ENCODE data around the gene NTM.

The NTM gene

GRCh38 chr11:132037956-132038355 lies 667.5 kb downstream of the NTM start:
- no peak for DNase-seq

GRCh38 chr11:132039521-132039920 lies 669.1 kb downstream of the NTM start:
- DNase-seq: no peak

GRCh38 chr11:132042296-132042695 lies 671.9 kb downstream of the NTM start:
- DNase-seq: no peak

GRCh38 chr11:132043714-132044113 lies 673.3 kb downstream of the NTM start:
- DNase-seq: no peak

- DNase-seq: no peak
Observed at GRCh38 chr11:132045107-132045506, 674.7 kb downstream of the NTM start.

GRCh38 chr11:132046288-132046865 lies 676.0 kb downstream of the NTM start:
- DNase-seq: no peak

- DNase-seq: no peak
Observed at GRCh38 chr11:132047167-132047566, 676.8 kb downstream of the NTM start.

GRCh38 chr11:132048040-132048439 lies 677.6 kb downstream of the NTM start:
- no peak for DNase-seq

- DNase-seq: no peak
Observed at GRCh38 chr11:132049205-132049604, 678.8 kb downstream of the NTM start.

GRCh38 chr11:132050049-132050448 lies 679.6 kb downstream of the NTM start:
- DNase-seq: no peak

- DNase-seq: no peak
Observed at GRCh38 chr11:132050577-132051165, 680.3 kb downstream of the NTM start.

- no peak for DNase-seq
Observed at GRCh38 chr11:132051704-132052103, 681.3 kb downstream of the NTM start.

- DNase-seq: no peak
Observed at GRCh38 chr11:132052342-132052741, 681.9 kb downstream of the NTM start.

- DNase-seq: no peak
Observed at GRCh38 chr11:132052904-132053303, 682.5 kb downstream of the NTM start.

- DNase-seq: no peak
Observed at GRCh38 chr11:132054822-132055221, 684.4 kb downstream of the NTM start.

GRCh38 chr11:132055296-132055695 lies 684.9 kb downstream of the NTM start:
- DNase-seq: no peak

GRCh38 chr11:132056689-132057088 lies 686.3 kb downstream of the NTM start:
- no peak for DNase-seq

- DNase-seq: no peak
Observed at GRCh38 chr11:132057266-132057665, 686.9 kb downstream of the NTM start.

GRCh38 chr11:132058211-132058772 lies 687.9 kb downstream of the NTM start:
- no peak for DNase-seq

GRCh38 chr11:132060567-132060966 lies 690.2 kb downstream of the NTM start:
- no peak for DNase-seq

- DNase-seq: no peak
Observed at GRCh38 chr11:132062031-132062430, 691.6 kb downstream of the NTM start.

- no peak for DNase-seq
Observed at GRCh38 chr11:132062541-132062940, 692.1 kb downstream of the NTM start.

- no peak for DNase-seq
Observed at GRCh38 chr11:132064987-132065620, 694.7 kb downstream of the NTM start.

GRCh38 chr11:132068556-132068955 lies 698.1 kb downstream of the NTM start:
- no peak for DNase-seq

Measured in stimulated activated CD4-positive, alpha-beta T cell treated with anti-CD3 and anti-CD28 coated beads, Interleukin-4, amount 100 ng/mL, for 24 hours (primary cell).